Fibroblast of lung (primary cell): ENCODE results near the gene LMNA.

Experiments used
- CTCF ChIP-seq, 2 donors: IDR thresholded peaks in 1 of 2; conservative IDR thresholded peaks in 1 of 2; 1 replicate in 1 of 2; 2 replicates in 1 of 2; pipeline ENCODE4 v1.5.1; 2011 to 2012; ENCODE audit warnings: low read length in 2 of 2, control low read depth in 1 of 2, inconsistent platforms in 1 of 2, low read depth in 1 of 2, mild to moderate bottlenecking in 1 of 2
- EZH2 ChIP-seq: IDR thresholded peaks from 2 replicates; pipeline ENCODE4 v1.5.1; 2012; ENCODE audit warnings: low read length, control low read depth, mild to moderate bottlenecking; ENCODE audit errors: missing control alignments

GRCh38 chr1:156126630-156127534 is 12.4 kb downstream of the LMNA start:
- TF ChIP-seq CTCF (conservative IDR thresholded peaks at IDR 0.05 in 1 of 2, IDR thresholded peaks at IDR 0.05 in 1 of 2; ENCODE audit: low read depth in 1 of 2, low read length in 2 of 2) (no peak), EZH2 (no peak)
